RWPE1 (cell line): ENCODE data around the gene ATP6V1E1.

Experiments used
- CTCF ChIA-PET: fragments of 350-600 bp; sonication (Branson Sonifier 250); formaldehyde crosslinking; extraction: SDS; loops from one replicate; lab custom pipeline; 2021; lab: Yijun Ruan, JAX
- POLR2A ChIA-PET: fragments of 400-600 bp; formaldehyde crosslinking; extraction: SDS; loops from one replicate; lab custom pipeline; 2020; ENCODE audit warnings: antibody characterized with exemption; ENCODE audit not compliant: low non-redundant PET; lab: Yijun Ruan, JAX
- DNase-seq: peaks from one replicate; pipeline ENCODE4 v3.0.0; 2012; ENCODE audit warnings: low spot score
- H3K27ac ChIP-seq: fragments of 450-650 bp; 2 replicates; pipeline ENCODE4 v1.5.1; 2017
- CTCF ChIP-seq: fragments of 450-650 bp; conservative IDR thresholded peaks from 2 replicates; pipeline ENCODE4 v1.5.1; 2017; ENCODE audit warnings: low read depth, mild to moderate bottlenecking

Gene ATP6V1E1

GRCh38 chr22:17589810-17590375 is 38.7 kb downstream of the ATP6V1E1 start:
- POLR2A ChIA-PET = no interaction called here
- TF ChIP-seq CTCF = no peak

GRCh38 chr22:17588606-17589005 is 39.9 kb downstream of the ATP6V1E1 start:
- TF ChIP-seq CTCF = no peak
- no peak overlapping the region; the same call in 1 of the 2 replicates for H3K27ac ChIP-seq
- DNase-seq = no peak
- CTCF ChIA-PET = no interaction called here
- POLR2A ChIA-PET = no interaction called here

More at GRCh38 chr22:17589810-17590375, 38.7 kb downstream of the ATP6V1E1 start:
- peak overlapping the region; percentile 30 for H3K27ac ChIP-seq
- DNase-seq = no peak
- CTCF ChIA-PET = interaction anchor here (1.4 kb wide), 1 partner anchor 31 kb away, joined by 4 read pairs; no protein-coding TSS in a partner anchor

- ChIA-PET CTCF (no interaction called here), POLR2A (interaction anchor here (0.6 kb wide), 1 partner anchor 39 kb away, joined by 7 read pairs; no protein-coding TSS in a partner anchor)
- no peak for TF ChIP-seq CTCF
- no peak overlapping the region for H3K27ac ChIP-seq
- DNase-seq = no peak
Observed at GRCh38 chr22:17587629-17588028, 40.9 kb downstream of the ATP6V1E1 start.

GRCh38 chr22:17586831-17587440 is 41.6 kb downstream of the ATP6V1E1 start:
- ChIA-PET CTCF (no interaction called here), POLR2A (no interaction called here)
- no peak for DNase-seq
- H3K27ac ChIP-seq = no peak overlapping the region
- TF ChIP-seq CTCF = no peak

GRCh38 chr22:17583151-17583550 is 45.4 kb downstream of the ATP6V1E1 start:
- POLR2A ChIA-PET = no interaction called here
- DNase-seq = no peak
- CTCF ChIA-PET = interaction anchor here (1.3 kb wide), 1 partner anchor 25 kb away, joined by 5 read pairs; no protein-coding TSS in a partner anchor
- no peak overlapping the region for H3K27ac ChIP-seq
- no peak for TF ChIP-seq CTCF

- no peak overlapping the region for H3K27ac ChIP-seq
- CTCF ChIA-PET = no interaction called here
- POLR2A ChIA-PET = no interaction called here
- no peak for DNase-seq
- no peak for TF ChIP-seq CTCF
Observed at GRCh38 chr22:17581631-17582030, 46.9 kb downstream of the ATP6V1E1 start.
